ENCODE results near the gene FHL5.

- TF ChIP-seq, protein P1, sequence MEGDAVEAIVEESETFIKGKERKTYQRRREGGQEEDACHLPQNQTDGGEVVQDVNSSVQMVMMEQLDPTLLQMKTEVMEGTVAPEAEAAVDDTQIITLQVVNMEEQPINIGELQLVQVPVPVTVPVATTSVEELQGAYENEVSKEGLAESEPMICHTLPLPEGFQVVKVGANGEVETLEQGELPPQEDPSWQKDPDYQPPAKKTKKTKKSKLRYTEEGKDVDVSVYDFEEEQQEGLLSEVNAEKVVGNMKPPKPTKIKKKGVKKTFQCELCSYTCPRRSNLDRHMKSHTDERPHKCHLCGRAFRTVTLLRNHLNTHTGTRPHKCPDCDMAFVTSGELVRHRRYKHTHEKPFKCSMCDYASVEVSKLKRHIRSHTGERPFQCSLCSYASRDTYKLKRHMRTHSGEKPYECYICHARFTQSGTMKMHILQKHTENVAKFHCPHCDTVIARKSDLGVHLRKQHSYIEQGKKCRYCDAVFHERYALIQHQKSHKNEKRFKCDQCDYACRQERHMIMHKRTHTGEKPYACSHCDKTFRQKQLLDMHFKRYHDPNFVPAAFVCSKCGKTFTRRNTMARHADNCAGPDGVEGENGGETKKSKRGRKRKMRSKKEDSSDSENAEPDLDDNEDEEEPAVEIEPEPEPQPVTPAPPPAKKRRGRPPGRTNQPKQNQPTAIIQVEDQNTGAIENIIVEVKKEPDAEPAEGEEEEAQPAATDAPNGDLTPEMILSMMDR (IDR thresholded peaks at IDR 0.05 in 8 of 11, conservative IDR thresholded peaks at IDR 0.05 in 3 of 11): peak in 4 of 11 experiments; percentile 9 to 29 (median 16)
- no peak for TF ChIP-seq POLR2AphosphoS5 (IDR thresholded peaks at IDR 0.05)
- no peak for TF ChIP-seq POLR2A (IDR thresholded peaks at IDR 0.05)
Observed at GRCh38 chr6:96542702-96543101, 20.2 kb upstream of the FHL5 start.

All from spleen (tissue), 7 donors.